HG03064 (cell line): ENCODE measurements around the gene NPL.

Experiments used
- ATAC-seq: cut with Tn5 transposase; IDR thresholded peaks from one replicate; pipeline ENCODE4 v1.9.1; 2021; ENCODE audit warnings: low read depth; ENCODE audit not compliant: unreplicated experiment

Gene NPL

DNA sequence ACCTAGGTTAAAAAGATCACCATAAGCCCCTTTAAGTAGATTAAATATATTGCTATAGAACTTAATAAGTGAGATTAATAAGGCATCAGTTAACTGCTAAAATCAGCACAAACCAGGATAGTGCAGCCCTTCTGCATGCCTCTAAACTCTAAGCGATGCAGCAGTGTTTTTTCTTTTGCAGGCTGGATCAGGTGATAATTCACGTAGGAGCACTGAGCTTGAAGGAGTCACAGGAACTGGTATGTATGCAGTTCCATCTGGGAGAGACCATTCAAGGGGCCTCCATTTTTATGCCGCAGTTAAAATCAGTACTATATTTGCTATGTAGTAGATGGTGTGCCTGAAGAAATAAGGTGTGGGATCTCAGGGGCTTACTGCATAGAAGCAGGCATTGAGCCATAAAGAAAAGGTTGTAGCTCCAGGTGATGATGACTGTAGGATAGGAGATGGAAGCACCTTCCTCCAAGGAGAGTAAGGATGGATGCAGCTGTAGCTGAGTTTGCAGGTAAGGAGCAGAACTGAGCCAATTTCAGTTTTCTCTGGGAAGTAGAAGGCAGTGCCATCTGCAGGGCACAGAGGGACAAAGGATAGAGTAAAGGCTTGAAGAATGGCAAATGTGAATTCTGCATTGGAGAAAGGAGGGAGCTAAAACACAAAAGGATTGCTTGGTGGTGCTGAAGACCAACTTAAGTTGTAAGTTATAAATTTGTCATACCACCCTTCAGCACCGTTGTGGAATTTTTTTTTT lies 22.6 kb downstream of the NPL start:
- ATAC-seq: no peak

DNA sequence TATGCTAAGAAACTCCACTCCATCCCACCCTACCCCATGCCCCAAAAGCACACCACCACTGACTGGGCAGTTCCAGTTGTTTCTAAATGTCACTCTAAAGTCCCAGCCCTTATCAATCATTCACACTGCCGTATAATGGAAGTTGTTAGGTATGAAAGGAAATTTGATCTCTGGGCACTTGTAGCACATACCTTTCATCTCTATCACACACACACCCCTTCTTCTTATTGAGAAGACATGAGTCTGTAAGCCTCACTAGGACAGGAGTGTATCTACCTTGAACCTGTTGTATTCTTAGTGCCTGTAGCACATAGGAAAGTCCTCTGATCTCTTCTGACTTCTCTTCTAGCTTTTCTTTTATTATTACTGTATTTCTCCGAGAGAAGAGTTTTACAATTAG lies 27.3 kb downstream of the NPL start:
- no peak for ATAC-seq

DNA sequence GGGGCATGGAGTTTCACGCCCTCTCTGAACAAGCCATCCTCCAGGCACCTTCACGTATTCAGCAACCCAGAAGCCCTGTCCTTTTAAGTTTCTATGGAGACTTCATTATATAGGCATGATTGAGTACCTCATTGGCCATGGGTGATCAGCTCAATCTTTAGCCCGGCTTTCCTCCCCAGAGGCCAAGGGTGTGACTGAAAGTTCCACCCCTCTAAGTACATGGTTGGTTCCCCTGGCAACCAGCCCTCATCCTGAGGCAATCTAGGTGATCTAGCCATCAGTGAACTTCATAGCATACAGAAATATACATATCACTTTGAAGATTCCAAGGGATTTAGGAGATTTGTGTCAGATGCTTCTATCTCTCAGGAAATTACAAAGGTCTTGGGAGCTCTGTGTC lies 28.2 kb downstream of the NPL start:
- no peak for ATAC-seq

DNA sequence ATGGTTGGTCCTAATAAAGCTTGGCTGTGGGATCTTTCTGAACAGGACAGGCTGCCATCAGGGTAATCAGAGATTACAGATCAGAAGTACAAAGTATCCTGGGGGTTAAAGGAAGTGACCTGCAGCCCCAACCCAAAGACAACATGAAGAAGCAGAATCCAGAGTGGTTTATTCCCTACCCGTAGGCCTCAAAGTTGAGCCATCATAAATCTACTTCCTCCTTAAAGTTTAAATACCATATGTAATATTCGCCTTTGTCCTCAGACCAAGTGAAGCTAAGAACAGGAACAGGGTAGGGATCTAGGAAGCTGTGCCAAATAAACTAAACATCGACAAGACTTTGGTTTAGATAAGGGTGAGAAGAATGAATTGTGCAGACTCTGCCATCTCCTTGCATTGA lies 33.6 kb downstream of the NPL start:
- no peak for ATAC-seq

DNA sequence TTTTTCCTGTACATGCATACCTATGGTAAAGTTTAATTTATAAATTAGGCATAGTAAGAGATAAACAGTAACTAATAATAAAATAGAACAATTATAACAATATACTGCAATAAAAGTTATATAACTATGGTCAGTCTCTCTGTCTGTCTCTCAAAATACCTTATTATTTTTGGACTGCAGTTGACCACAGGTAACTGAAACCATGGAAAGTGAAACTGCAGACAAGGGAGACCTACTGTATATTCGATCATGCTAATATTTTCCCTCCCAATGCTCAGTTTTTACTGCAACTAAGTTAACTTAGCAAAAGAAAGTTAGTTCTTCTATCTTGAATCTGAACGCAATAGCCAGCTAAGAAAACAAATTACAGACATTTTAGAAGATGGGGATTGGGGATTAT lies 37.3 kb downstream of the NPL start:
- ATAC-seq: no peak

DNA sequence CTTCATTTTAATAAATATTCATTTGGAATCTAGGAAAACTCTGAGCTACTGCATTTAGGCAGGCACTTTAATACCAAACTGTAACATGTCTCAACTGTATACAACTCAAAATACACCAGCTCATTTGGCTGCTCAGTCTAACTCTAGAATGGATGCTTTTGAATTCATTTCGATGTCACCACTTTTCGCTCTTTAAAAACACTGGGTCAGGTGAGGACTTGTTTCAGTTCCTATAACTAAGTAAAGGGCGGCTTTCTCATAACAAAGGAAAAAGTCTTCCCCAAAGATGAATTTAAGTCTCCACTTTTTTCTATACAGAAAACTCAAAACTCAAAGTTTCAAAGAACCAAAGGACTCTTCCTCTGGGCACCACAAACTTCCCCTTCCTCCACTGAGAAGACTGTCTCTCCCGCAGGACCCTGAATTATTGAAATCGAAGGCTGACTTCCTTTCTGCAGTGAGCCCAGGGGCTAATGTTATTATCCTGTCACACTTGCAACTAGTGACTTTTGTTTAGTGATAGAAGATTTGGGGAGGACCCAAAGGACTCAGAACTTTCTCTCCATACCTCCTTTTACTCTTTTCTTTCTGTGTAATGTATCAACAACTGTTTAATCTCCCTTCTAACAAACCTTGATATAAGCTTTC lies 39.8 kb downstream of the NPL start:
- peak; percentile 58 for ATAC-seq

DNA sequence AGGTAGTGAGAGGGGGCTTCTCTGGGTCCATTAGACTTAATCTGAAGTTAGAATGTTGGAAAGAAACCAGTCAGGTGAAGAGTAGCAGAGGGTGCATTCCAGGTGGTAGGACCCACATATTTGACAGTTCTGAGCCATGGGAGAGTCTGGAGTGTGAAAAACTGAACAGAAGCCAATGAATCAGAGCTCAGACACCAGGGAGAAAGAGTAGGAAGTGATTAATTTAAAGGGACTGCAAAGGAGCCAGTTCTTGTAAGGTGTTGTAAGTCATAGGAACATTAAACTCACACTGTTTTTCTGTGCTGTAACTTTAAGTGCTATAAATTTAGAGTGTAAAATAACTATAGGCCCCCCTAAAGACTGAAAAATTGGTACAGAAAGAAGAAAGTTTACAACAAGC lies 43.7 kb downstream of the NPL start:
- ATAC-seq: no peak

DNA sequence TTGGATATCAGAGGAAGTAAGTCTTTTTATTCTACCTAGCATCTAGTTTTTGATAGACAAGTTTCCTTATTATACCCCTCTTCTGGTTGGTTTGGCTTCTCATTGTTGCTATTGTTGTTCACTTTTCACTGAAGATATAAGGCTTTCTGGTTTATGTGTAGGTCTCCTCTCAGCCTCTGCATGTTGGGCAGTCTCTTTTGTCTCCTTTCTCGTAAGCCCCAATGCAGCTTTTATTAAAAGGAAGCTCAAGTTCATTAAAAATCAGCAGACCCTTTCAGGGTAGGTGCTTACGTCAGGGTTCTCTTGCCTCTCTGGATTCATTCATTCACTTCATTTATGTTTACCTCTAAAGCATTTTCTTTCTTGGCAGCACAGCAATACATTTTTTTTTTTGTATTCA lies 44.8 kb downstream of the NPL start:
- ATAC-seq: no peak

DNA sequence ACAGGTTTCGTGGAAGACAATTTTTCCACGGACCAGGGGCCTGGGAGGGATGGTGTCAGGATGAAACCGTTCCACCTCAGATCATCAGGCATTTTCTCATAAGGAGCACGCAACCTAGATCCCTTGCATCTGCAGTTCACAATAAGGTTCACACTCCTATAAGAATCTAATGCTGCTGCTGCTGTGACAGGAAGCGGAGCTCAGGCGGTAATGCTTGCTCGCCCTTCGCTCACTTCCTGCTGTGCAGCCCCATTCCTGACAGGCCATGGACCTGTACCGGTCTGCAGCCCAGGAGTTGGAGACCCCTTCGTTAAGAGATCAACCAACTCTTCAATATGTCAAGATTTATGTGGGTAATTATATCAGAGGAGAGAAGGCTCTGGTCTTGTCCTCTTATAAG lies 46.2 kb downstream of the NPL start:
- ATAC-seq: no peak

DNA sequence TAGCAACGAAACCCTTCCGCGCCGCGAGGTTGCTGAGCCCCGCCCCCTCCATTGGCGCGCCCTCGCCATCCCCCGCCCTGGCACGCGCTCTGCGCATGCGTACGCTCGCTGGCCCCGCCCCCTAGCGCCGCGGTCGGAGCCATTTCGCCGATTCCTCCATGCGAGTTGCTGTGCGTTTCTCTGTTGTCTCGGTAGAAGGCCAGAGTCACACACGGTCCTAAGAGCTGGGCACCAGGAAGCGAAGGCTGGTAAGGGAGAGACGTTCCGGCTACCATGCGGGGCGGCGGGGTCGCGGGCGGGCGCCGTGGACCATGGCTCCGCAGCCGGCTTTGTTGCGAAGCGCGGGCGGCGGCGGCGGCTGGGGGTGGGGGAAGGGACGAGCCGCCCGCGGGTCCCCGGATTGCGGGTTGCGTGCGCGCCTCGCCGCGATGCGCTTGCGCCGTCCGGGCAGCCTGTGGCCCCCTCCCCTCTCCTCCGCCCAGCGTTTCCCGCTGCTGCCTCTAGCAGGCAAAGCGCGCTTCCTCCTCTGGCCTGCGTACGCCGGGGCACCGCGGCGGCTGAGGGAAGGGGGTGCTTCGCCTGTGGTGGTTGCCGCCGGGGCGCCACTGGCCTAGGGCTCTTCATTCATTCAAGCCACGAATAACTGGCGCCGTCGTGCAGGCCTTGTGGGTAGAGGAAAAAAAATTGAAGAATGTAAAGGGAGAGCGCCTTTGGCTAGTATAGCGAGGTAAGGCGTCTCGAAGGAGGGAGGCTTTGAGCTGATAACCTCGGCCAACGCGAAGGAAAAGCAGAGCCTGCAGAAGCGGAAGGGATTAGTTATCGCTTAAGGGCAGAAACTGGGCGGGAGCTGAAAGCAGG lies 49.9 kb downstream of the NPL start, which contains the start of gene DHX9:
Gene DHX9 (plus strand): TSS at position 139 of the 858 bp plus-strand sequence. CDS start 3,220 bp downstream, outside the sequence.
- ATAC-seq: peak; percentile 79

DNA sequence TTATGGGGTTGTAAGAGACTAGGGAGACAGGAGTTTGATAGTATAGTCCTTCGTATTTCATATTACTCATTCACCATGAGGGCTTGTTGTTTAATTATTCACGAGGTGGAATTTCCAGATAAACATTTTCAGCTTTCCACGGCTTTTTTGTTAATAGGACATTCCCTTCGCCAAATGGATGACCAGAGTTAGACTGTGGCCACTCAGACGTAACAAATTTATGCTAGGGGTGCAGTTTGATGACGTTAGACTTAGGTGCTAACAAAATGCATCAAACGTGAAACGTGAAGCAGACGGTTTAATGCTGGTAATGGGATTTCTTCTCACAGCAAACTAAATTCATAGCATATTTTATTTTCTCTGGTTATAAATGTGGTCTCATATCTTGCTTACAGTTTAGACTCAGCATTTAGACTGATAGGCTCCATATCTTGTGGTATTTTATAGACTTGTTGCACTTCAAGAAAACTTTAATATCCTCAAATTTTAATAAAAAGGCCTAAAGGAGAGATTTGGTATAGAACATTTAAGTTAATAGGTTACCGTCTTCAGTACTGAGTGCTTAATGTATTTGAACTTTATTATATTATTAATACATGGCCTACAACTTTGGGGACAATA lies 51.9 kb downstream of the NPL start:
- no peak for ATAC-seq

DNA sequence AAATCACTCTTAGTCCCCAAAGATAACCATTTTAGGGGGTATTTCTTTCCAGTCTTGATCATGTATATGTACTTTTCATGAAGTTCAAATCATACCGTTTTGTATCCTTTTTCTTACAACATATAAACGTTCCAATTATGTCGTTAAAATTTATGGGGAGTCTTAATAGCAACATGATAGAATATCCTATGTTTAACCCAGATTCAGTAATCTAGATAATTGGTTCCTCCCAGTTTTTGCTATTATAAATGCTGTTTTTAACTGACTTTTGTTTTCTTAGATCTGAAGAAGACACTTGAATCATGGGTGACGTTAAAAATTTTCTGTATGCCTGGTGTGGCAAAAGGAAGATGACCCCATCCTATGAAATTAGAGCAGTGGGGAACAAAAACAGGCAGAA lies 52.7 kb downstream of the NPL start:
- ATAC-seq: no peak

DNA sequence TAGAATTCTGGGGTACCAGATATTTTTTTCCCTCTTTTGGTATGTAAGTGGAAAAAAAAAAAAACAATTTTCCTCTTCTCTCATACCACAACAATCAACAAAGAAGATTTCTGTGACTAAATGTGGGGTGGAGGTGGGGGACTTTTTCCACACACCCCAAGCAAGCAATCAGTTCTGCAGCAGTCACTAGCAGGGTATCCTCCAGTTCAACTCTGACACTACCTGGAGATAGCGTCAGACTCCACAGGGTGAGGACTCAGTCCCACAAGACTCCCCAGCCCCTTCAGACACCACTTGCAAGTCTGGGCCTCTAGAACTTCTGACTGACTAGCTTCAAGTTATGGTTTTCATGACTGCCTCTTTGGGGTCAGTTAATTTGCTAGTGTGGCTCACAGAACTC lies 55.8 kb downstream of the NPL start:
- ATAC-seq: no peak

DNA sequence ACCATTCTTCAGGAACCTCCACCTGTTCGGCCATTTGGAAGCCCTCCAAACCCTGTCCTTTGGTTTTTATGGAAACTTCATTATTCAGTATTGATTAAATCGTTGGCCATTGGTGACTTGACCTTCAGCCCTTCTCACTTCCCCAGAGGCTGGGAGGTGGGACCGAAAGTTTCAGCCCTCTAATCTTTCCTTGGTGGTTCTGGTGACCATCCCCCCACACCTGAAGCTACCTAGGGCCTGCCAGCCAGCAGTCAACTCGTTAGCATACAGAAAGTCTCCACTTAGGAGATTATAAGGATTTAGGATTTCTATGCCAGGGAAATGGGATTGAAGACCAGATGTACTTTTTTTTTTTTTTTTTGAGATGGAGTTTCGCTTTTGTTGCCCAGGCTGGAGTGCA lies 56.3 kb downstream of the NPL start:
- no peak for ATAC-seq

DNA sequence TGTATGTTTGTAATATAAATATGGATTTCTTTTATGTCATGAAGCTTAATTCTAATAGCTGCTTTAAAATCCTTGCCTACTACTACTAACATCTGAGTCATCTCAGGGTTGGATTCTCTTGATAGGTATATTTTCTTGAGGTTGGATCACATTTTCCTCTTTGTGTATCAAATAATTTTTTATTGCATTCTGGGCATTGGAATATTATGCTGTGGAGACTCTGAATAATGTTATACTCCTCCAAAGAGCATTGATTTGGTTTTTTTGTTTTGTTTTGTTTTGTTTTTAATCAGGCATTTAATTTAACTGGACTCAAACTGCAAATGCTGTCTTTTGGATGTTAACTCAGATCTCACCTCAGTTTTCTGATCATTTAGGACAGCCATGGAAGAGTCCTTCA lies 57.5 kb downstream of the NPL start:
- no peak for ATAC-seq

DNA sequence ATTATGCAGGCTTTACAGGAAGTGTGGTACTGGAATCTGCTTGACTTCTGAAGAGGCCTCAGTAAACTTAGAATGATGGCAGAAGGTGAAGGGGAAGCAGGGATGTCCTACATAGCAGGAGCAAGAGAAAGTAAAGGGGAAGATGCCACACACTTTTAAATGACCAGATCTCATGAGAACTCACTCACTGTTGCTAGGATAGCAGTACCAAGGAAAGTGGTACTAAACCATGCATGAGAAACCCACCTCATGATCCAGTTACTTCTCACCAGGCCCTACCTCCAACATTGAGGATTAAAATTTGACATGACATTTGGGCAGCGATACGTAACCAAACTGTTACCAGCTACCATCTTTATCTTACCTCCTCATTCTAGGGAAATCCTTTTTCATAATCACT lies 59.2 kb downstream of the NPL start:
- no peak for ATAC-seq

DNA sequence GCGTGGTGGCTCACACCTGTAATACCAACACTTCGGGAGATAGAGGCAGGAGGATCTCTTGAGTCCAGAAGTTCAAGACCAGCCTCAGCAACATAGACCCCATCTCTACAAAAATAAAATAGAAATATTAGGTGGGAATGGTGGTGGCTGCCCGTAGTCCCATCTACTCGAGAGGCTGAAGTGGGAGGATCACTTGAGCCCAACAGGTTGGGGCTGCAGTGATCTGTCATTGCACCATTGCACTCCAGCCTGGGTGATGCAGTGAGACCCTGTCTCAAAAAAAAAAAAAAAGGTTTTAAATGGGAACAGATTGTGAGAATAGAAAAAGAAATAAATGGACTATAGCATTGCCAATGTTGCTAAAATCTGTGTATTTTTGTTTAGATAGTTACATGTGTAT lies 60.7 kb downstream of the NPL start:
- ATAC-seq: no peak

DNA sequence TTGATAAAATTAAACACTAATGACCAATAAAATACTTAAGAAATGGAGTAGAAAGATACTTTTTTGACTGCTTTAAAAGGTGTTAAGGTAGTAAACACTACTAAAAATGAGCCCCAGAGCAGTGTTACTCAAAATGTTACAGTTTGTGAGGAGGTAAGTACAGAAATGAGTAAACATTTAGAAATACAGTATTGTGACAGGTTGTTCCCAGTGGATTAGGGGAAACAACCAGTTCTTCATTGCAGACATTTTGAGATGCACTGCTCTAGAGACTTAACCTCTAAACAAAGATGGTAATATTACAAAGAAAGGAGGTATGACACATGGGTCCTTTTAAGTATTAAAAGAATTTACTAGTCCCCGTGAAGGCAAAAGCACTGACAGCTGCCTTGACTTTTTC lies 62.3 kb downstream of the NPL start:
- ATAC-seq: no peak

DNA sequence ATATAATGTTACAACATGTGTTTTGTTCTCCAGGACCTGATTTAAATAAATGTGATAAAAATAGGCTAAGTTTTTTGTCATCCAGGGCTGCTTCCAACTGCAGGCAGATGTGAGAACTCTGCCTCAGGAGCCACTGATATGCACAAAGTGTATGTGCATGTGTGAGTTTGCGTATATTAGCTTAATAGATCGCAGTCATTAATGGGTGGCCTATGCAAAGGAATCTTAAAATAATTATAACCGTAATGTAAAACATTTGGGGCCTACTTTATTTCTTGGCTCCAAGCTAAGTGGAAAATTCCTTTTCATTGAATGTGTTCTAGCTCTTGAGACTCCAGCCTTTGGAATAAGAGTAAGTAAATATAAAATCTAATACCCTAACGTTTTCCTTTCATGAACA lies 66.3 kb downstream of the NPL start:
- no peak for ATAC-seq

DNA sequence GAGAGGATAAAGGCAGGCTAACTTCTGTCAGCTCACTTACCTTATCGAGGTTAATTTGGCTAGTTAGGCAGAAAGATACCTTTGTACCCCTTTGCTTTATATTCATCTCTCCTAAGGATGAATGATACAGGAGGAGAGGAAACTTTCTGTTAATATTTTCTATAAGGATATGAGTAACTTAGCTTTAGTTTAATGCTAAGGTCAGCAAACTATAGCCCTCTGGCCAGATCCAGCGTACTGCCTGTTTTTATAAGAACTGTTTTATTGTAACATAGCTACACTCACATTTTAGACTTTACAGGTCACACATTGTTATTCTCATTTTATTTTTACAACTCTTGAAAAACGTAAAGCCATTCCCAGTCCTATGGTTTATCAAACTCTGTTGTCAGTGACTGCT lies 67.6 kb downstream of the NPL start:
- no peak for ATAC-seq

DNA sequence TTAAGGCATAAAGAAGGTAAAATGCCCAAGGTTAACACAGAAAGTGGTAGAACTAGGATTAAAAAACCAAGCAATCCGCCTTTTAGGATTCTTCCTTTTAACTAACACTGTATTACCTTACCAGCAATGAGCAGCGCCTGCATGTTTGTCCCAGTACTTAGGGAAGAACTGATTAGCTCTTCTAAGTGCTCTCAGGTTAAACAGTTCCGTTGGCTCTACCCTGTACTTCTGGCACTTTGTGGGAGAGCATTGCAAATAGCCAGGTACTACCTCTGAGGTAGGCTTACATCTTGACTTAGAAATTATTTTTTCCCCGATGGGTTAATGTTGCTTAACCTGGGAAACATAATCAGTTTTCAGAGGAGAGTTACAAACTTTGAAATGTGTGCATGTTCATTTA lies 71.1 kb downstream of the NPL start:
- ATAC-seq: no peak
